GM12878 (cell line): Measurements from ENCODE around the gene RNF183. TPM values are rescaled to one million over a fixed set of nuclear protein-coding genes. Genes with fewer than 3 reads are reported as not detected.

Experiments used
- ATAC-seq: fragments of 200-7000 bp; cut with Tn5 transposase; 3 replicates; pipeline ENCODE4 v1.9.1; 2020; ENCODE audit warnings: mild to moderate bottlenecking, moderate library complexity
- BruUV-seq: library from RNA; stranded (reverse); fragments of 400-500 nt; replicated peaks from 2 replicates; lab custom pipeline; 2021; lab: Mats Ljungman, UMichigan
- CTCF ChIA-PET: fragments of 300-600 bp; sonication (Branson Sonifier 250); formaldehyde crosslinking; extraction: SDS; loops from one replicate; lab custom pipeline; 2021; ENCODE audit warnings: inconsistent platforms; lab: Yijun Ruan, JAX
- POLR2A ChIA-PET: fragments of 350-600 bp; formaldehyde crosslinking; extraction: SDS; loops from one replicate; lab custom pipeline; 2021; ENCODE audit warnings: inconsistent platforms; lab: Charles Lee
- RAD21 ChIA-PET: fragments of 300-600 bp; sonication (Branson Sonifier 250); formaldehyde crosslinking; loops from one replicate; lab custom pipeline; 2023; ENCODE audit warnings: antibody characterized with exemption; ENCODE audit not compliant: unreplicated experiment; lab: Charles Lee
- SMC1A ChIA-PET: fragments of 300-600 bp; sonication (Branson Sonifier 250); formaldehyde crosslinking; loops from one replicate; lab custom pipeline; 2023; ENCODE audit not compliant: unreplicated experiment, uncharacterized antibody; lab: Charles Lee
- DNase-seq: peaks from one replicate; pipeline ENCODE4 v3.0.0-alpha.2; 2011; ENCODE audit warnings: low read depth, low spot score
- FAIRE-seq: peaks from 3 replicates; lab custom pipeline; 2011; peaks lifted over from hg19 to GRCh38; lab: Jason Lieb, UNC
- H2AFZ ChIP-seq: 2 replicates; pipeline ENCODE4 v1.6.0; 2011; ENCODE audit warnings: low read depth, low read length, control low read depth; ENCODE audit not compliant: control insufficient read depth
- H3K27ac ChIP-seq: 2 replicates; pipeline ENCODE4 v1.5.1; 2011; ENCODE audit warnings: control low read depth; ENCODE audit not compliant: control insufficient read depth, insufficient read depth
- H3K27me3 ChIP-seq, 2 experiments: replicated peaks in 1 of 2; 2 replicates each; pipeline versions ENCODE4 v1.6.0 to v1.6.1; 2011; ENCODE audit warnings: low read length in 1 of 2; ENCODE audit not compliant: control insufficient read depth in 2 of 2, insufficient read depth in 2 of 2
- H3K36me3 ChIP-seq, 2 experiments: 2 replicates each; pipeline ENCODE4 v1.5.1; 2011; ENCODE audit warnings: low read length in 1 of 2; ENCODE audit not compliant: control insufficient read depth in 2 of 2, insufficient read depth in 2 of 2
- H3K4me1 ChIP-seq: 2 replicates; pipeline ENCODE4 v1.6.1; 2011; ENCODE audit warnings: mild to moderate bottlenecking, low read length, moderate library complexity, mixed read lengths; ENCODE audit not compliant: control insufficient read depth, insufficient read depth
- H3K4me2 ChIP-seq: 2 replicates; pipeline ENCODE4 v1.6.0; 2011; ENCODE audit warnings: control low read depth; ENCODE audit not compliant: control insufficient read depth, insufficient read depth
- H3K4me3 ChIP-seq: fragments of 200-600 bp; sonication (generic); 2 replicates; pipeline ENCODE4 v1.5.1; 2016
- H3K79me2 ChIP-seq: 2 replicates; pipeline ENCODE4 v1.6.0; 2011; ENCODE audit warnings: low read length; ENCODE audit not compliant: control insufficient read depth, insufficient read depth
- H3K9ac ChIP-seq: 2 replicates; pipeline ENCODE4 v1.8.0; 2011; ENCODE audit warnings: low read length, control low read depth, mixed read lengths; ENCODE audit not compliant: control insufficient read depth, insufficient read depth
- H3K9me3 ChIP-seq: replicated peaks from 3 replicates; pipeline ENCODE4 v1.5.1; 2011; ENCODE audit warnings: mild to moderate bottlenecking, low read length; ENCODE audit not compliant: control insufficient read depth, insufficient read depth
- H4K20me1 ChIP-seq: 2 replicates; pipeline ENCODE4 v1.6.0; 2011; ENCODE audit not compliant: control insufficient read depth, insufficient read depth
- EGR1 ChIP-seq, 2 experiments: IDR thresholded peaks; 1 replicate in 1 of 2; 2 replicates in 1 of 2; pipeline ENCODE4 v1.6.1; 2011 to 2012; ENCODE audit warnings: low read depth in 2 of 2, low read length in 2 of 2, borderline replicate concordance in 1 of 2, mild to moderate bottlenecking in 1 of 2, moderate library complexity in 1 of 2
- JUND ChIP-seq: IDR thresholded peaks from 2 replicates; pipeline ENCODE4 v1.6.1; 2012; ENCODE audit warnings: low read depth, mild to moderate bottlenecking, low read length, improper control_type of control experiment, moderate library complexity
- PRDM15 ChIP-seq: fragments of 450-650 bp; formaldehyde crosslinking; IDR thresholded peaks from 2 replicates; pipeline ENCODE4 v1.4.0; 2020; ENCODE audit warnings: mild to moderate bottlenecking, moderate library complexity
- RB1 ChIP-seq: fragments of 450-650 bp; formaldehyde crosslinking; IDR thresholded peaks from 2 replicates; pipeline ENCODE4 v1.6.1; 2017; ENCODE audit warnings: mild to moderate bottlenecking, borderline replicate concordance
- RBBP5 ChIP-seq: fragments of 200-600 bp; sonication (generic); conservative IDR thresholded peaks from 2 replicates; pipeline ENCODE4 v1.6.1; 2016
- RELA ChIP-seq: fragments of 450-650 bp; IDR thresholded peaks from 2 replicates; pipeline ENCODE4 v1.8.0; 2014; ENCODE audit warnings: borderline replicate concordance; ENCODE audit not compliant: partially characterized antibody
- WGBS: methylation state at CpG from one replicate; pipeline ENCODE4 v1.1.6; 2016; ENCODE audit warnings: low lambda C conversion rate; ENCODE audit not compliant: insufficient replicate concordance, insufficient coverage; ENCODE audit errors: missing lambda C conversion rate; 5-methylcytosine and 5-hydroxymethylcytosine counted together
- in situ Hi-C: fragments of 300-500 bp; cut with MboI; formaldehyde crosslinking; loops from 9 replicates; pipeline ENCODE4 v1.14.3; 2018; ENCODE audit warnings: mixed read lengths
- intact Hi-C: fragments of 100-400 bp; cut with micrococcal nuclease; formaldehyde crosslinking; loops from one replicate; pipeline ENCODE4 v1.14.2; 2022; ENCODE audit not compliant: unreplicated experiment
- polyA plus RNA-seq, 11 experiments: library from polyadenylated mRNA; depleted of rRNA in 4 of 11; unstranded in 6 of 11; stranded (reverse) in 5 of 11; fragments of >200 nt; fragmentation: Nextera tagmentation in 4 of 11; fragmentation: Illumina TruSeq in 1 of 11; extraction: Ambion mirVana in 4 of 11; extraction: Trizol in 1 of 11; gene quantifications; 1 replicate in 1 of 11; 2 replicates in 10 of 11; pipeline versions ENCODE4 v1.2.1 to v1.2.3, GENCODE V29; 2011 to 2016; ENCODE audit warnings: inconsistent platforms in 2 of 11, missing spikeins in 2 of 11, low read depth in 1 of 11
- total RNA-seq, 4 experiments: library from RNA; depleted of rRNA in 3 of 4; stranded (reverse); fragments of >200 nt in 3 of 4; fragmentation: Illumina TruSeq in 1 of 4; extraction: Trizol in 1 of 4; gene quantifications; 2 replicates each; pipeline versions ENCODE4 v1.2.1 to v1.2.3, GENCODE V29; 2013 to 2021

RNF183 gene
- total and polyA plus RNA-seq, 10 of the 15 experiments (the other 5 are each of a cell fraction or from before 2014, with no cell fraction given) = 0.03 to 0.26 (median 0.07) TPM; not detected in 6

- Histone ChIP-seq H4K20me1 (no peaks in the 10 kb centered on the region), H3K4me1 (peaks cover 11% of the 10 kb centered on the region), H3K27me3 (no peaks in the 10 kb centered on the region; a peak in 2 of 4 replicates), H3K79me2 (no peaks in the 10 kb centered on the region), H3K4me3 (no peak overlapping the region), H3K9ac (no peak overlapping the region), H2AFZ (0 out of 2 replicates have a peak overlapping the region, but pooled peaks have one; percentile 4), H3K4me2 (no peak overlapping the region), H3K36me3 (no peaks in the 10 kb centered on the region), H3K9me3 (no peaks in the 10 kb centered on the region), H3K27ac (no peak overlapping the region)
- ChIA-PET RAD21 (no interaction called here), POLR2A (interaction anchor here (0.5 kb wide), 1 partner anchor 534 kb away, joined by 7 read pairs; no protein-coding TSS in a partner anchor), SMC1A (interaction anchor here (0.9 to 1.3 kb wide), 2 partner anchors 192 to 236 kb away, joined by 3 read pairs; no protein-coding TSS in a partner anchor), CTCF (interaction anchor here (0.6 to 1.7 kb wide), 3 partner anchors 61 to 1239 kb away, joined by 3 to 4 read pairs (median 3); no protein-coding TSS in a partner anchor)
- no TSS peak for BruUV-seq
- ATAC-seq = no peak
- TF ChIP-seq PRDM15 (CRISPR knock-in tag) (no peak), RBBP5 (no peak), RELA (no peak), RB1 (no peak), EGR1 (IDR thresholded peaks at IDR 0.05; ENCODE audit: borderline replicate concordance in 1 of 2, low read depth in 2 of 2, low read length in 2 of 2) (no peak), JUND (no peak)
- no peak for FAIRE-seq
- in situ Hi-C loops (no loop called here), intact Hi-C loops (no loop called here)
- WGBS = 67% methylated on average over 1 of the region's 1 CpG
- no peak for DNase-seq
Observed at GRCh38 chr9:113345671-113346070, 42.5 kb upstream of the RNF183 start.
